HEK293 (cell line): ENCODE data around the gene ARMC2.
A peak's percentile ranks its signal among the peaks of the same experiment; 100 is the strongest.

Source experiments
- CTCF ChIA-PET: fragments of 350-600 bp; formaldehyde crosslinking; extraction: SDS; loops from one replicate; lab custom pipeline; 2021; ENCODE audit warnings: antibody characterized with exemption; lab: Yijun Ruan, JAX
- POLR2A ChIA-PET: fragments of 300-600 bp; formaldehyde crosslinking; extraction: SDS; loops from one replicate; lab custom pipeline; 2020; ENCODE audit warnings: antibody characterized with exemption, inconsistent platforms; lab: Yijun Ruan, JAX
- H3K27ac ChIP-seq: fragments of 200-500 bp; sonication (Bioruptor generic); 2 replicates; pipeline ENCODE4 v1.5.1; 2014; ENCODE audit warnings: low read depth, low read length, control low read depth, inconsistent platforms; ENCODE audit errors: extremely low read depth
- H3K36me3 ChIP-seq, 2 experiments: fragments of 200-500 bp in 1 of 2; sonication (Bioruptor generic) in 1 of 2; 1 replicate in 1 of 2; 2 replicates in 1 of 2; pipeline ENCODE4 v1.5.1; 2014 to 2017; ENCODE audit warnings: inconsistent platforms in 2 of 2, low read length in 2 of 2; ENCODE audit not compliant: control insufficient read depth in 2 of 2, insufficient read depth in 1 of 2
- H3K4me1 ChIP-seq: fragments of 200-500 bp; sonication (Bioruptor generic); 2 replicates; pipeline ENCODE4 v1.5.1; 2014; ENCODE audit warnings: mild to moderate bottlenecking, low read length, inconsistent platforms; ENCODE audit not compliant: control insufficient read depth, insufficient read depth
- H3K4me3 ChIP-seq: 2 replicates; pipeline ENCODE4 v1.5.1; 2011; ENCODE audit warnings: low read depth, mild to moderate bottlenecking, control low read depth, low read length, moderate library complexity
- H3K9me3 ChIP-seq: fragments of 200-500 bp; sonication (Bioruptor generic); 2 replicates; pipeline ENCODE4 v1.5.1; 2014; ENCODE audit warnings: low read depth, low read length, inconsistent platforms; ENCODE audit not compliant: control insufficient read depth, insufficient read depth
- KLF1 ChIP-seq: fragments of 450-650 bp; formaldehyde crosslinking; IDR thresholded peaks from 2 replicates; pipeline ENCODE4 v1.5.1; 2016; ENCODE audit warnings: missing biosample characterization, missing genetic modification characterization
- RBAK ChIP-seq: fragments of 450-650 bp; formaldehyde crosslinking; IDR thresholded peaks from 2 replicates; pipeline ENCODE4 v1.5.1; 2016; ENCODE audit warnings: missing biosample characterization, missing genetic modification characterization
- REPIN1 ChIP-seq: fragments of 450-650 bp; formaldehyde crosslinking; IDR thresholded peaks from 2 replicates; pipeline ENCODE4 v1.5.1; 2017; ENCODE audit warnings: missing biosample characterization, missing genetic modification characterization, low read depth
- ZBTB20 ChIP-seq: fragments of 450-650 bp; formaldehyde crosslinking; IDR thresholded peaks from 2 replicates; pipeline ENCODE4 v1.5.1; 2016; ENCODE audit warnings: missing biosample characterization, missing genetic modification characterization
- ZBTB21 ChIP-seq: fragments of 450-650 bp; formaldehyde crosslinking; IDR thresholded peaks from 2 replicates; pipeline ENCODE4 v1.5.1; 2017; ENCODE audit warnings: missing biosample characterization, missing genetic modification characterization
- ZNF132 ChIP-seq: fragments of 450-650 bp; formaldehyde crosslinking; IDR thresholded peaks from 2 replicates; pipeline ENCODE4 v1.5.1; 2017; ENCODE audit warnings: missing biosample characterization, missing genetic modification characterization, borderline replicate concordance
- ZNF140 ChIP-seq: fragments of 450-650 bp; formaldehyde crosslinking; IDR thresholded peaks from 2 replicates; pipeline ENCODE4 v1.5.1; 2016; ENCODE audit warnings: missing biosample characterization, missing genetic modification characterization
- ZNF146 ChIP-seq: fragments of 450-650 bp; formaldehyde crosslinking; IDR thresholded peaks from 2 replicates; pipeline ENCODE4 v1.5.1; 2016; ENCODE audit warnings: missing biosample characterization, missing genetic modification characterization
- ZNF175 ChIP-seq: fragments of 450-650 bp; formaldehyde crosslinking; IDR thresholded peaks from 2 replicates; pipeline ENCODE4 v1.5.1; 2016; ENCODE audit warnings: missing biosample characterization, missing genetic modification characterization
- ZNF23 ChIP-seq: fragments of 450-650 bp; formaldehyde crosslinking; IDR thresholded peaks from 2 replicates; pipeline ENCODE4 v1.5.1; 2016; ENCODE audit warnings: missing biosample characterization, missing genetic modification characterization, borderline replicate concordance
- ZNF350 ChIP-seq: fragments of 450-650 bp; formaldehyde crosslinking; IDR thresholded peaks from 2 replicates; pipeline ENCODE4 v1.5.0; 2017; ENCODE audit warnings: missing biosample characterization, mild to moderate bottlenecking, missing genetic modification characterization
- ZNF394 ChIP-seq: fragments of 450-650 bp; formaldehyde crosslinking; IDR thresholded peaks from 2 replicates; pipeline ENCODE4 v1.5.1; 2016; ENCODE audit warnings: missing biosample characterization, missing genetic modification characterization, mild to moderate bottlenecking, moderate library complexity, borderline replicate concordance
- ZNF426 ChIP-seq: fragments of 450-650 bp; formaldehyde crosslinking; IDR thresholded peaks from 2 replicates; pipeline ENCODE4 v1.5.1; 2017; ENCODE audit warnings: missing biosample characterization, missing genetic modification characterization, mild to moderate bottlenecking, inconsistent platforms, moderate library complexity
- ZNF660 ChIP-seq: fragments of 450-650 bp; IDR thresholded peaks from 2 replicates; pipeline ENCODE4 v1.5.1; 2018; ENCODE audit warnings: missing biosample characterization, mild to moderate bottlenecking, missing genetic modification characterization
- ZNF837 ChIP-seq: fragments of 450-650 bp; formaldehyde crosslinking; IDR thresholded peaks from 2 replicates; pipeline ENCODE4 v1.5.1; 2016; ENCODE audit warnings: missing biosample characterization, missing genetic modification characterization
- TF ChIP-seq, protein P1 (sequence below): fragments of 450-650 bp; formaldehyde crosslinking; IDR thresholded peaks from 2 replicates; pipeline ENCODE4 v1.5.1; 2017; ENCODE audit warnings: missing biosample characterization, missing genetic modification characterization
- TF ChIP-seq, protein P2 (sequence below): fragments of 450-650 bp; IDR thresholded peaks from 2 replicates; pipeline ENCODE4 v1.5.1; 2018; ENCODE audit warnings: missing biosample characterization, mild to moderate bottlenecking, missing genetic modification characterization

ARMC2 gene

DNA sequence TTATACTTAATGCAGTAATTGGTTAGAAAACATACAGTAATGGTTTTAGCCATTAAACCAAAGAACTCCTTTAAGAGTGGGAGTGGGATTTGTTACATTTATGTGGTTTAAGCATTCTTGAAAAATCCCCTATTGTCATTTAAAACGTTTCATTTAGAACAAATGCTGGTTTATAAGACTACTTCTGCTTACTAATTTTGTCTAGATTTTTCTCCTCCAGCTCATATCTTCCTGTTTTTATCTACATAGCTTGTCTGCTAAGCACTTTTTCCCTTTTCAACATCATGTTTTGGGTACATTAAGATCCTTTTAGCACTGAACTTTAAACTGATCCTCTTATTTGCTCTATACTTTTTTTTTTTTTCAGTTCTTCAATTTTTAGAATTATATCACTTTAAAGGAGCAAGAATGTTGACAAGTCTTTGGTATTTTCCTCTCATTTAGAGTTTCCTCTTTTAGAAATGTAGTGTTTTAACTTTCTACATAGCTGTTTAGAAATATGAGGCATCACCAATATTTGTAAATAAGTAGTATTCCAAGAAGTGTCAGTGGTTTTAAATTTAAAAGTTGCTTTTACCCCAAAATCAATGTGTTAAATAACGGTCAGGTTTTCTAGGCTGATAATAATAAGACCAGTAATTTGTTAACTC is 165.6 kb downstream of the ARMC2 start:
- H3K27ac ChIP-seq: no peak overlapping the region
- POLR2A ChIA-PET: no interaction called here
- TF ChIP-seq, protein P1, sequence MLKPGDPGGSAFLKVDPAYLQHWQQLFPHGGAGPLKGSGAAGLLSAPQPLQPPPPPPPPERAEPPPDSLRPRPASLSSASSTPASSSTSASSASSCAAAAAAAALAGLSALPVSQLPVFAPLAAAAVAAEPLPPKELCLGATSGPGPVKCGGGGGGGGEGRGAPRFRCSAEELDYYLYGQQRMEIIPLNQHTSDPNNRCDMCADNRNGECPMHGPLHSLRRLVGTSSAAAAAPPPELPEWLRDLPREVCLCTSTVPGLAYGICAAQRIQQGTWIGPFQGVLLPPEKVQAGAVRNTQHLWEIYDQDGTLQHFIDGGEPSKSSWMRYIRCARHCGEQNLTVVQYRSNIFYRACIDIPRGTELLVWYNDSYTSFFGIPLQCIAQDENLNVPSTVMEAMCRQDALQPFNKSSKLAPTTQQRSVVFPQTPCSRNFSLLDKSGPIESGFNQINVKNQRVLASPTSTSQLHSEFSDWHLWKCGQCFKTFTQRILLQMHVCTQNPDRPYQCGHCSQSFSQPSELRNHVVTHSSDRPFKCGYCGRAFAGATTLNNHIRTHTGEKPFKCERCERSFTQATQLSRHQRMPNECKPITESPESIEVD (tag by site-specific recombination): peak; percentile 63
- TF ChIP-seq REPIN1 (tag by site-specific recombination): no peak
- TF ChIP-seq, protein P2, sequence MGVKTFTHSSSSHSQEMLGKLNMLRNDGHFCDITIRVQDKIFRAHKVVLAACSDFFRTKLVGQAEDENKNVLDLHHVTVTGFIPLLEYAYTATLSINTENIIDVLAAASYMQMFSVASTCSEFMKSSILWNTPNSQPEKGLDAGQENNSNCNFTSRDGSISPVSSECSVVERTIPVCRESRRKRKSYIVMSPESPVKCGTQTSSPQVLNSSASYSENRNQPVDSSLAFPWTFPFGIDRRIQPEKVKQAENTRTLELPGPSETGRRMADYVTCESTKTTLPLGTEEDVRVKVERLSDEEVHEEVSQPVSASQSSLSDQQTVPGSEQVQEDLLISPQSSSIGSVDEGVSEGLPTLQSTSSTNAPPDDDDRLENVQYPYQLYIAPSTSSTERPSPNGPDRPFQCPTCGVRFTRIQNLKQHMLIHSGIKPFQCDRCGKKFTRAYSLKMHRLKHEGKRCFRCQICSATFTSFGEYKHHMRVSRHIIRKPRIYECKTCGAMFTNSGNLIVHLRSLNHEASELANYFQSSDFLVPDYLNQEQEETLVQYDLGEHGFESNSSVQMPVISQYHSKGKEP (tag by site-specific recombination): no peak
- H3K4me1 ChIP-seq: peaks cover 15% of the 10 kb centered on the region
- H3K9me3 ChIP-seq: no peaks in the 10 kb centered on the region
- no peaks in the 10 kb centered on the region for H3K36me3 ChIP-seq
- CTCF ChIA-PET: interaction anchor here (0.6 kb wide), 1 partner anchor 241 kb away, joined by 3 read pairs; no protein-coding TSS in a partner anchor
- H3K4me3 ChIP-seq: no peak overlapping the region

DNA sequence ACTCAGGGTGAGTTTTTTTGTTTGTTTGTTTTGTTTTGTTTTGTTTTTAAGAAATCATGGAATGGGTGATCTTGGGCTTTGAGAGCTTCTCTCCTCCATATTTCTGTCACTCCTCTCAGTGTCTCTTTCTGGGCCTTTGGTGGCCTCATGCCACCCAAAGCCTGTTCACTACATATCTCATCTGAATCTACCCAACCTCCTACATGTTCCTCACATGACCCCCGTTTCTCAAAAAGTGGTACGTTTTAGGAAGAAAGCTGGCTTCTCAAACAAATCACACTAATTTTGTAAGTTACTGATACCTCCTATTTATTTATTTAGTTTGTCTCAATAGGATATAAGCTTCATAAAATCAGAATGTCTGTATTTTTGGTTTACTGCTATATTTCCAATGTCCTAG is 166.4 kb downstream of the ARMC2 start:
- POLR2A ChIA-PET: no interaction called here
- Histone ChIP-seq H3K9me3 (no peaks in the 10 kb centered on the region), H3K36me3 (no peaks in the 10 kb centered on the region)
- TF ChIP-seq KLF1 (tag by site-specific recombination): no peak
- no peak for TF ChIP-seq RBAK (tag by site-specific recombination)
- TF ChIP-seq ZNF146 (tag by site-specific recombination): no peak
- no peak for TF ChIP-seq ZNF175
- TF ChIP-seq ZNF426 (tag by site-specific recombination): no peak
- TF ChIP-seq ZNF132 (tag by site-specific recombination): no peak
- TF ChIP-seq, all 188 proteins: peak for 0
- peaks cover 15% of the 10 kb centered on the region for H3K4me1 ChIP-seq
- CTCF ChIA-PET: no interaction called here
- no peak overlapping the region for H3K27ac ChIP-seq
- H3K4me3 ChIP-seq: no peak overlapping the region

DNA sequence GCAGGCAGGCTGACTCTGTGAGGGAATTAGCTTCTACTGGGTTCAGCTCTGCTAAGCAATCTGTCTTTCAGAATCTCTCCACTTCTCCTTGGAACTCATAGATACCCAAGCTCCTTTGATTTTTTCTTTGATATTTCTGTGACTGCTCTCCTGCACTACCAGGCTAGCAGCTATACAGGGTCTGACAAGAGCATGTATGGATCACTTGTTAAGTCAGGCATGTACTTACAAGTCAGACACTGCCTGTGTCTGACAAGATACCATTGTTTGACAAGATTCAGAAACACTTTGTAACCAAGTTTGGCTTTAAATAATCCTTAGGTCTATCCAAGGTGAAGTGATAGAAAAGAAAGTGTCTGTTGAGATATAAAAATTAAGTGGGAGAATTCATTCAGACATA is 167.0 kb downstream of the ARMC2 start:
- H3K27ac ChIP-seq: no peak overlapping the region
- H3K4me3 ChIP-seq: no peak overlapping the region
- POLR2A ChIA-PET: no interaction called here
- TF ChIP-seq ZNF394 (tag by site-specific recombination) (no peak), ZBTB21 (tag by site-specific recombination) (no peak), ZBTB20 (tag by site-specific recombination) (no peak), ZNF350 (tag by site-specific recombination) (no peak), ZNF23 (tag by site-specific recombination) (no peak)
- CTCF ChIA-PET: no interaction called here
- peaks cover 11% of the 10 kb centered on the region for H3K4me1 ChIP-seq
- no peaks in the 10 kb centered on the region for H3K9me3 ChIP-seq
- H3K36me3 ChIP-seq: no peaks in the 10 kb centered on the region

DNA sequence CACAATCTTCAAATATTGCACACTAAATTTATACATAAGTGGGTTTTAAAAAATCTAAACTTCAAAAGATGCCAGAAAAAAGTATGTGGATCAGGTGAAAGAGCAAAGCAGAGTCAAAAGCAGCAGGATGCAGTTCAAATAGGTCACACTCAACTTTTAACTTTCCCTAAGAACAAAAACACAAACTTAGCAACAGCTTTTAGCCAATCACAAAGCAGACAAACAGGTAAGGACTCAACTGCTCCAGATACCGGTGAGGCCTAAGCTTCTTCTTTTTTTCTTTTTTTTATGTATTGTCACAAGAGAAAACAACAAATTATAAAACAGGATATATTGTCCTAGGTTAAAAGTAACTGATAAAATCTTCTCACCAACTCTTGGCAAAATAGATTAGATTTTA is 171.7 kb downstream of the ARMC2 start:
- TF ChIP-seq ZNF837 (tag by site-specific recombination) (no peak), ZNF140 (tag by site-specific recombination) (no peak), ZNF660 (tag by site-specific recombination) (no peak)
- TF ChIP-seq, all 188 proteins: peak for 0
- ChIA-PET POLR2A (interaction anchor here (1.4 kb wide), 1 partner anchor 11 kb away, joined by 3 read pairs; no protein-coding TSS in a partner anchor), CTCF (no interaction called here)

More for the DNA sequence above, 171.7 kb downstream of the ARMC2 start:
- Histone ChIP-seq H3K27ac (no peak overlapping the region), H3K4me1 (peaks cover 10% of the 10 kb centered on the region; the same call in 1 of the 2 replicates), H3K36me3 (no peaks in the 10 kb centered on the region), H3K4me3 (no peak overlapping the region), H3K9me3 (no peaks in the 10 kb centered on the region)
